H1 (cell line): ENCODE data around the gene CBLB.

Source experiments
- CBX8 ChIP-seq: fragments of 300-800, 300-1000 bp; sonication (generic); IDR thresholded peaks from 2 replicates; pipeline ENCODE4 v1.7.1; 2016; ENCODE audit warnings: low read depth, low read length, borderline replicate concordance
- CTCF ChIP-seq, 3 experiments: IDR thresholded peaks; 1 replicate in 2 of 3; 2 replicates in 1 of 3; pipeline versions ENCODE4 v1.5.1 to v1.6.1; 2011; ENCODE audit warnings: low read length in 3 of 3, mild to moderate bottlenecking in 3 of 3, inconsistent platforms in 2 of 3, low read depth in 1 of 3, moderate library complexity in 1 of 3; ENCODE audit not compliant: insufficient read depth in 1 of 3; ENCODE audit errors: control extremely low read depth in 1 of 3
- POLR2AphosphoS5 ChIP-seq: IDR thresholded peaks from 2 replicates; pipeline ENCODE4 v1.6.1; 2011; ENCODE audit warnings: low read depth, low read length

GRCh38 chr3:105763659-105764036, 105.2 kb downstream of the CBLB start:
- TF ChIP-seq CBX8 (no peak), POLR2AphosphoS5 (no peak), CTCF (IDR thresholded peaks at IDR 0.05; ENCODE audit: control extremely low read depth in 1 of 3, insufficient read depth in 1 of 3, low read depth in 1 of 3, low read length in 3 of 3) (no peak)
